Fibroblast of lung (primary cell): Measurements from ENCODE around the gene ZBTB40. TPM values are rescaled to one million over a fixed set of nuclear protein-coding genes. Genes with fewer than 3 reads are reported as not detected.

Experiments
- DNase-seq, 2 donors: peaks; one replicate each; pipeline versions ENCODE4 v3.0.0 to v3.0.0-alpha.2; 2010; ENCODE audit warnings: low read depth in 2 of 2
- H2AFZ ChIP-seq: 2 replicates; pipeline ENCODE4 v1.5.1; 2012; ENCODE audit warnings: low read length, control low read depth, inconsistent platforms
- H3K27ac ChIP-seq: 2 replicates; pipeline ENCODE4 v1.5.1; 2011; ENCODE audit warnings: low read length, control low read depth; ENCODE audit not compliant: insufficient read depth
- H3K27me3 ChIP-seq: 2 replicates; pipeline ENCODE4 v1.5.1; 2011; ENCODE audit warnings: mild to moderate bottlenecking, low read length; ENCODE audit not compliant: control insufficient read depth, insufficient read depth
- H3K36me3 ChIP-seq: 2 replicates; pipeline ENCODE4 v1.5.1; 2011; ENCODE audit warnings: low read length; ENCODE audit not compliant: control insufficient read depth, insufficient read depth
- H3K4me1 ChIP-seq: 2 replicates; pipeline ENCODE4 v1.5.1; 2011; ENCODE audit warnings: low read length; ENCODE audit not compliant: control insufficient read depth, insufficient read depth; ENCODE audit errors: extremely low read depth
- H3K4me2 ChIP-seq: 2 replicates; pipeline ENCODE4 v1.5.1; 2011; ENCODE audit warnings: low read length, control low read depth; ENCODE audit not compliant: insufficient read depth; ENCODE audit errors: extremely low read depth
- H3K4me3 ChIP-seq, 4 experiments: fragments of 200-600 bp in 1 of 4; sonication (generic) in 1 of 4; replicated peaks in 1 of 4; 2 replicates each; pipeline ENCODE4 v1.5.1; 2011 to 2016; ENCODE audit warnings: low read length in 4 of 4, low read depth in 3 of 4, mild to moderate bottlenecking in 3 of 4, control low read depth in 2 of 4, inconsistent platforms in 1 of 4, mixed read lengths in 1 of 4; ENCODE audit not compliant: insufficient read depth in 1 of 4; ENCODE audit errors: control extremely low read depth in 1 of 4
- H3K79me2 ChIP-seq: 2 replicates; pipeline ENCODE4 v1.5.1; 2012; ENCODE audit warnings: mild to moderate bottlenecking, low read length, inconsistent platforms; ENCODE audit not compliant: control insufficient read depth, insufficient read depth
- H3K9ac ChIP-seq: 2 replicates; pipeline ENCODE4 v1.5.1; 2011; ENCODE audit warnings: mild to moderate bottlenecking, low read length, control low read depth; ENCODE audit not compliant: insufficient read depth
- H3K9me3 ChIP-seq: 2 replicates; pipeline ENCODE4 v1.5.1; 2012; ENCODE audit warnings: low read depth, low read length; ENCODE audit not compliant: control insufficient read depth, insufficient read depth
- H4K20me1 ChIP-seq: 2 replicates; pipeline ENCODE4 v1.5.1; 2011; ENCODE audit warnings: low read length; ENCODE audit not compliant: control insufficient read depth, insufficient read depth; ENCODE audit errors: extremely low read depth
- EZH2 ChIP-seq: IDR thresholded peaks from 2 replicates; pipeline ENCODE4 v1.5.1; 2012; ENCODE audit warnings: low read length, control low read depth, mild to moderate bottlenecking; ENCODE audit errors: missing control alignments
- polyA plus RNA-seq, 2 donors: library from polyadenylated mRNA; depleted of rRNA in 1 of 2; stranded (reverse) in 1 of 2; unstranded in 1 of 2; fragments of >200 nt; gene quantifications; 2 replicates each; pipeline ENCODE4 v1.2.1, GENCODE V29; 2011 to 2012; ENCODE audit warnings: missing spikeins in 1 of 2
- total RNA-seq: library from RNA; depleted of rRNA; stranded (reverse); fragments of >200 nt; gene quantifications from 2 replicates; pipeline ENCODE4 v1.2.1, GENCODE V29; 2014
- TF ChIP-seq, protein P1 (sequence below), 2 donors: IDR thresholded peaks in 1 of 2; conservative IDR thresholded peaks in 1 of 2; 1 replicate in 1 of 2; 2 replicates in 1 of 2; pipeline ENCODE4 v1.5.1; 2011 to 2012; ENCODE audit warnings: low read length in 2 of 2, control low read depth in 1 of 2, inconsistent platforms in 1 of 2, low read depth in 1 of 2, mild to moderate bottlenecking in 1 of 2

The ZBTB40 gene
- total and polyA plus RNA-seq, 2 donors (not counting 1 experiment from before 2014, with no cell fraction given): 3.4 to 12.4 TPM

GRCh38 chr1:22483121-22483520 lies 31.5 kb downstream of the ZBTB40 start:
- Histone ChIP-seq H3K36me3 (no peaks in the 10 kb centered on the region), H3K79me2 (no peaks in the 10 kb centered on the region), H3K4me2 (no peak overlapping the region), H2AFZ (no peak overlapping the region), H3K9me3 (no peaks in the 10 kb centered on the region), H3K27ac (no peak overlapping the region), H3K4me1 (no peaks in the 10 kb centered on the region), H3K27me3 (no peaks in the 10 kb centered on the region), H3K9ac (no peak overlapping the region), H4K20me1 (no peaks in the 10 kb centered on the region), H3K4me3 (no peak overlapping the region)
- TF ChIP-seq, protein P1, sequence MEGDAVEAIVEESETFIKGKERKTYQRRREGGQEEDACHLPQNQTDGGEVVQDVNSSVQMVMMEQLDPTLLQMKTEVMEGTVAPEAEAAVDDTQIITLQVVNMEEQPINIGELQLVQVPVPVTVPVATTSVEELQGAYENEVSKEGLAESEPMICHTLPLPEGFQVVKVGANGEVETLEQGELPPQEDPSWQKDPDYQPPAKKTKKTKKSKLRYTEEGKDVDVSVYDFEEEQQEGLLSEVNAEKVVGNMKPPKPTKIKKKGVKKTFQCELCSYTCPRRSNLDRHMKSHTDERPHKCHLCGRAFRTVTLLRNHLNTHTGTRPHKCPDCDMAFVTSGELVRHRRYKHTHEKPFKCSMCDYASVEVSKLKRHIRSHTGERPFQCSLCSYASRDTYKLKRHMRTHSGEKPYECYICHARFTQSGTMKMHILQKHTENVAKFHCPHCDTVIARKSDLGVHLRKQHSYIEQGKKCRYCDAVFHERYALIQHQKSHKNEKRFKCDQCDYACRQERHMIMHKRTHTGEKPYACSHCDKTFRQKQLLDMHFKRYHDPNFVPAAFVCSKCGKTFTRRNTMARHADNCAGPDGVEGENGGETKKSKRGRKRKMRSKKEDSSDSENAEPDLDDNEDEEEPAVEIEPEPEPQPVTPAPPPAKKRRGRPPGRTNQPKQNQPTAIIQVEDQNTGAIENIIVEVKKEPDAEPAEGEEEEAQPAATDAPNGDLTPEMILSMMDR (conservative IDR thresholded peaks at IDR 0.05 in 1 of 2, IDR thresholded peaks at IDR 0.05 in 1 of 2; ENCODE audit: low read depth in 1 of 2, low read length in 2 of 2): no peak
- TF ChIP-seq EZH2: no peak
- no peak for DNase-seq

DNA sequence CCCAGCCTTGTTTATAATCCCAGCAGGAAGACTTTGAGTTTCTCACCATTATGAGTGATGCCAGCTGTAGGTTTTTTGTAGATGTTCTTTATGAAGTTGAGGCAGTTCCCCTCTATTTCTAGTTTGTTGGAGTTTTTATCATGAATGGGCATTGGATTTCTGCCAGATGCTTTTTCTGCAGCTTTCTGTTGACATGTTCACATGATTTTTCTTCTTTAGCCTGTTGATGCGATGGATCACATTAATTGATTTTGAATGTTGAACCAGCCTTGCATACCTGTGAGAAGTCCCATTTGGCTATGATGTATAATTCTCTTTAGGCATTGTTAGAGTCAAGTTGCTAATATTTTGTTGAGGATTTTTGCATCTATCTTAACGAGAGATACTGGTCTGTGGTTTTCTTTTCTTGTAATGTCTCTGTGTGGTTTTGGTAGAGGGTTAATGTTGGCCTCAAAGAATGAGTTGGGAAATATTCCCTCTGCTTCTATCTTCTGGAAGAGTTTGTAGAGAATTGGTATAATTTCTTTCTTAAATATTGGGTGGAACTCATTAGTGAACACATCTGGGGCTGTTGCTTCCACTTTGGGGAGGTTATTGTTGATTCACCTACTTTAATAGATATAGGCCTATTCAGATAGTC lies 33.2 kb downstream of the ZBTB40 start:
- DNase-seq: no peak
- Histone ChIP-seq H3K4me1 (no peaks in the 10 kb centered on the region), H3K36me3 (no peaks in the 10 kb centered on the region), H3K27ac (no peak overlapping the region), H3K9me3 (no peaks in the 10 kb centered on the region), H3K79me2 (no peaks in the 10 kb centered on the region), H4K20me1 (no peaks in the 10 kb centered on the region), H3K9ac (no peak overlapping the region), H3K27me3 (no peaks in the 10 kb centered on the region), H3K4me2 (no peak overlapping the region), H3K4me3 (no peak overlapping the region), H2AFZ (no peak overlapping the region)
- TF ChIP-seq, protein P1 (conservative IDR thresholded peaks at IDR 0.05 in 1 of 2, IDR thresholded peaks at IDR 0.05 in 1 of 2; ENCODE audit: low read depth in 1 of 2, low read length in 2 of 2): no peak
- no peak for TF ChIP-seq EZH2

DNA sequence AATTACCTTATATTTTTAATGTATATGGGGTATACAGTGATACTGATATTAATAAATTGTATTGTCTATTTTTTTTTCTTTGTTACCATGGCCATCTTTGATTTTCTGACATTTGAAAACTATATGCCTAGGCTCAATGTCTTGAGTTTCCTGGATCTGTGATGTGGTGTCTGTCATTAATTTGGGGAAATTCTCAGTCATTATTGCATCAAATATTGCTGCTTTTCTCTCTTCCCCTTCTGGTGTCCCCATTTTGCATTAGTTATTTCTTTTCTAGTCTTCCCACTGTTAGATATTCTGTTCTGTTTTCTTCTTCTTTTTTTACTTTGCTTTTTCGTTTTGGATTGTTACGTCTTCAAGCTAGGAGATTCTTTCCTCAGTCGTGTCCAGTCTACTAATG lies 33.8 kb downstream of the ZBTB40 start:
- no peak overlapping the region for H2AFZ ChIP-seq
- H4K20me1 ChIP-seq: no peaks in the 10 kb centered on the region
- TF ChIP-seq, protein P1 (conservative IDR thresholded peaks at IDR 0.05 in 1 of 2, IDR thresholded peaks at IDR 0.05 in 1 of 2; ENCODE audit: low read depth in 1 of 2, low read length in 2 of 2): no peak
- no peak for TF ChIP-seq EZH2
- no peaks in the 10 kb centered on the region for H3K36me3 ChIP-seq
- H3K4me3 ChIP-seq: no peak overlapping the region
- H3K9me3 ChIP-seq: no peaks in the 10 kb centered on the region
- no peaks in the 10 kb centered on the region for H3K27me3 ChIP-seq
- no peaks in the 10 kb centered on the region for H3K4me1 ChIP-seq
- no peak for DNase-seq
- no peak overlapping the region for H3K4me2 ChIP-seq
- H3K27ac ChIP-seq: no peak overlapping the region
- H3K79me2 ChIP-seq: no peaks in the 10 kb centered on the region
- no peak overlapping the region for H3K9ac ChIP-seq
